GM19455 (cell line): ENCODE data around the gene ZNF358.

Experiments
- ATAC-seq: cut with Tn5 transposase; IDR thresholded peaks from one replicate; pipeline ENCODE4 v1.9.1; 2021; ENCODE audit not compliant: unreplicated experiment

ZNF358 gene

GRCh38 chr19:7488736-7489353 lies 27.1 kb upstream of the ZNF358 start, which contains the start of gene PEX11G:
PEX11G (minus strand) TSS chr19:7489035; CDS start chr19:7489010, 25 bp downstream.
- no peak for ATAC-seq

DNA sequence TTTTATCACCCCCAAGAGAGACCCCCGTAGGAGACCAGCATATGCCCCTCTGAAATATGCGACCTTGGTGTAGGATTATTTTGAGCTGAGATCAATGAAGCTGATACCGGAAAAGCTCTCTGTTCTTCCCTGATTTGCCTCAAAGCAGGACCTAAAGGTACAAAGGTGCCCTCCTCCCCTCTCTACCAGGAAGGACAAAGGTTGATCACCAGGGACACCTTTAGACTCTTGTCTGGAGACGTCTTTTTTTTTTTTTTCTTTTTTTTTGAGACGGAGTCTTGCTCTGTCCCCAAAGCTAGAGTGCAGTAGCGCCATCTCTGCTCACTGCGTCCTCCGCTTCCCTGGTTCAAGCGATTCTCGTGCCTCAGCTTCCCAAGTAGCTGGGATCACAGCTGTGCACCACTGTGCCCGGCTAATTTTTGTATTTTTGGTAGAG lies 26.3 kb upstream of the ZNF358 start:
- ATAC-seq, result no peak

GRCh38 chr19:7492142-7492541 lies 23.8 kb upstream of the ZNF358 start:
- ATAC-seq, result no peak

DNA sequence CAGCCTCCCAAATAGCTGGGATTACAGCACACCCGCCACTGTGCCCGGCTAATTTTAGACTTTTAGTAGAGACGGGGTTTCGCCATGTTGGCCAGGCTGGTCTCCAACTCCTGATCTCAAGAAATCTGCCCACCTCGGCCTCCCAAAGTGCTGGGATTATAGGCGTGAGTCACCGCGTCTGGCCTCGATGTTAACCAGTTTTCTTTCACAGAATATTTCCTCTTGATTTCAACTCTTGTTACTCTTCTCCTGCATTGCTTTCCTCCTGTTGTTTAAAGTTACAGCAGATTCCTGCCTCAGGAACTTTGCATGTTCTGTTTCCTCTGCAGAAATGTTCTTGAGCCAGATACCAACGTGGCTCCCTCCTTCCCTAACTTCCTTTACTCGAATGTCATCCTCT lies 23.3 kb upstream of the ZNF358 start:
- ATAC-seq, result no peak

- ATAC-seq, result no peak
Measured at GRCh38 chr19:7494416-7495098, 21.3 kb upstream of the ZNF358 start.

- ATAC-seq, result no peak
Measured at GRCh38 chr19:7497292-7497691, 18.6 kb upstream of the ZNF358 start.

DNA sequence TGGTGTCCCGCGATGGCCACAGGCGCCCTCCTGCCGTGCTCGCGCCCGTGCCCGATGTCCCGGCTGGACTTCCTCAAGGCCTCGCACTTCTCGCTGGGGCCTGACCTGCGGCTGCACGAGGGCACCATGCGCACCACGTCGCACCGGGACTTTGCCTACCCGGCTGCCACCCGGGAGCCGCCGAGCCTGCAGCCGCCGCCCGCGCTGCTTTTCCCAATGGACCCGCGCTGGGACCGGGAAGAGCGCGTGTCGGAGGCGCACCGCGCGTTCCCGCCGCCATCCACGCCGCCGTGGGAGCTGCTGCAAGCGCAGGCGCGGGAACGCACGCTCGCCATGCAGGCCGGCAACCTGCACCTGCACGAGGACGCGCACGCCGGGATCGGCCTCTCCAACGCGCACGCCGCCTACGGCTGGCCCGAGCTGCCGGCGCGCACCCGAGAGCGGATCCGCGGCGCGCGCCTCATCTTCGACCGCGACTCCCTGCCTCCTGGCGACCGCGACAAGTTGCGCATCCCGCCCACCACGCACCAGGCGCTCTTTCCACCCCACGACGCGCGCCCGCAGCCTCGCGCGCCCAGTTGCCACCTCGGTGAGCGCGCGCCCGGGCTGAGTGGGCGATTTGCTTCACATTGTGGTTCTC lies 15.0 kb upstream of the ZNF358 start:
- ATAC-seq, result no peak

DNA sequence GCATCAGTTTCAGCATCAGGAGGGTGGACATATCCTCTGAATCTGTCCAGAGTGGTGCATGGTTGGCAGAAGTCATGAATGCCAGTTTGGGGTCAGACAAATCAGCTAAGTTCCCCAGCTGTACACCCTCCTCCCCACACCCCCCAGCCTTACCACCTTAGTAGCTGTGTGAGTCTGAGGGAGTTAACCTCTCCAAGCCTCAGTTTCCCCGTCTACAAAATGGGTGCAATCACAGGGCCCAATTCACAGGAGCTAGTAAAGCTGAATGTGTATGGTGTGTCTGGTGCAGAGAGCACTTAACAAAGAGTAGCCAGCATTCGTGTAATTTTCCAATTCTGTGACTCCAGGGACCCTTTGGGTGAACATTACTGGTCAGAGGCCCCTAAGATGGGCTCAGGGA lies 13.4 kb upstream of the ZNF358 start:
- ATAC-seq, result no peak

- no peak for ATAC-seq
Measured at GRCh38 chr19:7504684-7505083, 11.2 kb upstream of the ZNF358 start.

DNA sequence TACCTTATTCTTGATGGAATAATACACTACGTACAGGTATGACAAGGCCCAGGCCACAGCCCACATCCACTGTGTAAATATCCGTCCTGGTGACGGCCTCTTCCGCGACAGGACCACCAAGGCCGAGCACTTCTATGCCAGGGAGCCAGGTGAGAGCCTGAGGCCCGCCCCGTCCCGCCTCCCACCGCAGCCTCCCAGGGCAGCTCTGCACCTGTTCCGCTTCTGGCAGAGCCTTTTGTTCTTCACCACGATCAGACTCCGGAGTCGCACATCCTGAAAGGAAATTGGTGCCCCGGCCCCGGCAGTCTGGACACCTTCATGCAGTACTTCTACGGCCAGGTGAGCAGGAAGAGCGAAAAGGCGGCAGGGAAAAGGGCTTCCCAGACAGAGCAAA lies 10.6 kb upstream of the ZNF358 start:
- no peak for ATAC-seq

DNA sequence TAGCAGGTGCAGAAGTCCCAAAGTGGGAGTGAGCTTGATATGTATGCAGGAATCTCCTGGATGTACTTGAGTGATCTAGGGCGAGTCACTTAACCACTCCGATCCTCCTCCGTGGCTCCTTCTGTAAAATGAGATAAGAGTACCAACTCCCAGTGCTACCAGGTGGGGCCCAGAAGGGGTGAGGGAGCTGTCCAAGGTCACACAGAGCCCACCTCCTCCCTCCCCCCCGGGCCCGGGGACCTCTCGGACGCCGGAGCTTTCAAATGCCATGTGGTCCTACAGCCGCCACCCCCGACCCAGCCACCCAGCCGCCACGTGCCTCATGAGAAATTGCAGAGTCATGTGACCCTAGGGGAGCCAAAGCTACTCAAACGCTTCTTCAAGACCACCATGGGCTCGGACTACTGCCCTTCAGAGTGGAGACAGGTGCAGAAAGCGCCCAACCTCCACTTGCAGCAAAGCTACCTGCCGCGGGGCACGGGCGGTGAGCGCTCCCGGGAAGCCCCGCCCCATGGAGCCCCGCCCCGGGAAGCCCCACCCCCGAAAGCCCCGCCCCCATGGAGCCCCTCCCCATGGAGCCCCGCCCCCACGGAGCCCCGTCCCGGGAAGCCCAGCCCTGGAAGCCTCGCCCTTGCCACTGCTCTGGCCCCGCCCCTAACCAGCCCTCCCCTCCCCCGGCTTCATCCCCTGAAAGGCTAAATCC lies 10.1 kb upstream of the ZNF358 start:
- ATAC-seq, result no peak

GRCh38 chr19:7506385-7507328 lies 9.2 kb upstream of the ZNF358 start:
- ATAC-seq, result no peak

GRCh38 chr19:7507884-7508283 lies 8.0 kb upstream of the ZNF358 start:
- ATAC-seq, result no peak

- no peak for ATAC-seq
Measured at GRCh38 chr19:7509625-7510024, 6.3 kb upstream of the ZNF358 start.

DNA sequence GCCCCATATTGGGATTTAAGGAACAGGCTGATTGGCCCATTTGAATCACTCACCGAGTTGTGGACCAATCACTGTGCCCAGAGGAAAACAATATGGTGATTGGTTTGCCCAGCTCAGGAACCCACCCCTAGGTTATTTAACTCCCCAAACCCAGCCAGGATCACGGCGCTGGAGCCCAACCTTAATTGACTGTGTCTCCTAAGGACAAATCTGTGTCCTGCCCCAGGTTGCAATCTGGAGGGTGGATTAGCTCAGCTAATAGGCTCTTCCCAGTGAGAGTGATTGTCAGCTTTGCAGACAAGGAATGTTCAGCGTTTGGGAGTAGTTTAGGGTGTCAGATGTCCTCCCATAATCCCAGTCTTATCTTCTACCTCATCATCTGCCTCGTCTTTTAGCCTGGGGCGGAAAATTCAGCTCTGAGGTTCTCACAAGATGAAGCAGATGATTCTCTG lies 3.5 kb upstream of the ZNF358 start:
- no peak for ATAC-seq

GRCh38 chr19:7513809-7514642 lies 1.9 kb upstream of the ZNF358 start:
- no peak for ATAC-seq

- no peak for ATAC-seq
Measured at GRCh38 chr19:7515110-7515644, 726 bp upstream of the ZNF358 start.

DNA sequence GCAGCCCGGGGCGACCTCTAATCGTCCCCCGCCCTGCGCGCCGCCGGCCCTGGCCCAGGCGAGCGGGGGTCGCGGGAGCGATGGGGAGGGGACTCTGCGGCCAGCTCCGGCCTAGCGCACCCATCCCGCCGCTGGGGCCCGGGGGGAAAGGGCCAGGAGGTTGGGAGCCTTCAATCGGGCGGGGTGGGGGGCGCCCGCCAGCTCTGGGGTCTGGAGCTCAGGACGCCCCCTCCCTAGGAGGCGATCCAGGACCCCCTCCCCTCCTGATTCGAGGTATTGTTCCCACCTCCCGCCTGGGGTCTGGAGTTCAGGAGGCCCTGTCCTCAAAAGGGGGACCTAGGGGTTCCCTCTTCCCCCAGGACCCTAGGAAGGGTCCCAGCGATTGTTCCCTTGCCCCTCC lies 430 bp downstream of the ZNF358 start:
- no peak for ATAC-seq

DNA sequence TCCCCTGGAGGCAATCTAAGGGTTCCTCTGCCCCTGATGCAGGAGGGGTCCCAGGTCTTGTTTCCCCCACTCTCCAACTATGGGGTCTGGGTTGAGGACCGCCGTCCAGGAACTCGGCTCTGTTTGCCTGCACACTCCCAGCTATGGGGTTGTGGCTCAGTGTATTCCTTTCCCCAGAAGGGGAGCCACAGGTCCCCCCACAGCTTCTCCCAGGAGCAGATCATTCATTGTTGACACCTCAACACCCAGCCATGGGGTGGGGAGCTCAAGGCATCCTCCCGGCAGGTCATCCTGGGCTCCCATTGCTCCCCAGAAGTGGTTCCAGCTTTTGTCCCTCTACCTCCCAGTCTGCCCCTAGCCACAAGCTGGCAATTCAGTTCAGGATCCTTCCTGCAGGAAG lies 975 bp downstream of the ZNF358 start:
- no peak for ATAC-seq
